ENCODE data around the gene ZNF106. TPM values are rescaled to one million over a fixed set of nuclear protein-coding genes. Genes with fewer than 3 reads are reported as not detected.

The ZNF106 gene
- total RNA-seq, 1 experiment from 2014 or later, result 28.5 TPM

DNA sequence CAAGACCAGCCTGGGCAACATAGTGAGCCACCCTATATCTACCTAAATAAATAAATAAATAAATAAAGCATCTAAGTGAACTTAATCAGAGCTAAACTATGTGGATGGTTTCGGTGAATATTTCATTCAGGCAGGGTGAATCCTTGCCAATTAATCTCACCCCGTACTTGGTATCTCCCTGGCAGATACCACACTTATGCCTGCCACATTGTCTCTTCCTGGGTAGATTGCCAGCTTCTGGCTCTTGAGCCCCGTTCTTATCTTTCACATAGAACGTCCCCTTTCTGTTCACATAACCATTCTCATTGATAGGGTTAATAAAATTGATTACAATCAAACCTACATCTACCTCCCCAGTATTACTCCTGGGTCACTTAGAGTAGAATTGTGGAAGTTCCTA, 11.5 kb upstream of the ZNF106 start:
- ATAC-seq (no peak), DNase-seq (ENCODE audit: low read depth, low spot score) (no peak)
- Histone ChIP-seq H3K27me3 (ENCODE audit: insufficient read depth, low read length) (no peaks in the 10 kb centered on the region), H3K9me2 (ENCODE audit: insufficient read depth) (no peaks in the 10 kb centered on the region), H3K36me3 (ENCODE audit: control insufficient read depth in 1 of 2, insufficient read depth in 2 of 2, low read length in 2 of 2) (no peaks in the 10 kb centered on the region), H3K4me2 (ENCODE audit: low read length) (no peak overlapping the region), H3K4me3 (replicated peaks in 1 of 2; ENCODE audit: low read depth in 1 of 2, low read length in 2 of 2) (no peak overlapping the region), H2AFZ (ENCODE audit: low read depth, low read length, poor library complexity, severe bottlenecking) (no peak overlapping the region), H3K9ac (ENCODE audit: low read length) (no peak overlapping the region), H3K79me2 (ENCODE audit: insufficient read depth, low read length) (peaks cover 14% of the 10 kb centered on the region; the same call in 1 of the 2 replicates), H4K20me1 (ENCODE audit: insufficient read depth) (no peaks in the 10 kb centered on the region), H3K27ac (ENCODE audit: low read depth, low read length) (no peak overlapping the region), H3K9me3 (ENCODE audit: control insufficient read depth in 1 of 2, insufficient read depth in 1 of 2, low read depth in 1 of 2, low read length in 2 of 2) (no peaks in the 10 kb centered on the region), H3K4me1 (ENCODE audit: control insufficient read depth in 1 of 2, insufficient read depth in 2 of 2, low read length in 2 of 2) (peaks cover 18 to 28% of the 10 kb centered on the region in 2 experiments)
- CTCF ChIA-PET, result no interaction called here
- RAD21 ChIA-PET (ENCODE audit: low non-redundant PET in 1 of 2, low total read pairs in 2 of 2, uncharacterized antibody in 2 of 2, unreplicated experiment in 2 of 2), result no interaction called here
- TF ChIP-seq, protein P1, sequence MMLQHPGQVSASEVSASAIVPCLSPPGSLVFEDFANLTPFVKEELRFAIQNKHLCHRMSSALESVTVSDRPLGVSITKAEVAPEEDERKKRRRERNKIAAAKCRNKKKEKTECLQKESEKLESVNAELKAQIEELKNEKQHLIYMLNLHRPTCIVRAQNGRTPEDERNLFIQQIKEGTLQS (IDR thresholded peaks at IDR 0.05), result no peak
- TF ChIP-seq CEBPB (IDR thresholded peaks at IDR 0.05; ENCODE audit: low read depth) (no peak), EGR1 (IDR thresholded peaks at IDR 0.05; ENCODE audit: low read depth) (no peak), SRF (IDR thresholded peaks at IDR 0.05; ENCODE audit: low read depth) (no peak), SIN3A (IDR thresholded peaks at IDR 0.05; ENCODE audit: low read depth) (no peak), SP1 (IDR thresholded peaks at IDR 0.05; ENCODE audit: low read depth) (no peak), EZH2 (IDR thresholded peaks at IDR 0.05) (no peak), FOSL1 (IDR thresholded peaks at IDR 0.05; ENCODE audit: low read depth) (no peak), CBX3 (IDR thresholded peaks at IDR 0.05; ENCODE audit: low read depth) (no peak)
- TF ChIP-seq, protein P2, sequence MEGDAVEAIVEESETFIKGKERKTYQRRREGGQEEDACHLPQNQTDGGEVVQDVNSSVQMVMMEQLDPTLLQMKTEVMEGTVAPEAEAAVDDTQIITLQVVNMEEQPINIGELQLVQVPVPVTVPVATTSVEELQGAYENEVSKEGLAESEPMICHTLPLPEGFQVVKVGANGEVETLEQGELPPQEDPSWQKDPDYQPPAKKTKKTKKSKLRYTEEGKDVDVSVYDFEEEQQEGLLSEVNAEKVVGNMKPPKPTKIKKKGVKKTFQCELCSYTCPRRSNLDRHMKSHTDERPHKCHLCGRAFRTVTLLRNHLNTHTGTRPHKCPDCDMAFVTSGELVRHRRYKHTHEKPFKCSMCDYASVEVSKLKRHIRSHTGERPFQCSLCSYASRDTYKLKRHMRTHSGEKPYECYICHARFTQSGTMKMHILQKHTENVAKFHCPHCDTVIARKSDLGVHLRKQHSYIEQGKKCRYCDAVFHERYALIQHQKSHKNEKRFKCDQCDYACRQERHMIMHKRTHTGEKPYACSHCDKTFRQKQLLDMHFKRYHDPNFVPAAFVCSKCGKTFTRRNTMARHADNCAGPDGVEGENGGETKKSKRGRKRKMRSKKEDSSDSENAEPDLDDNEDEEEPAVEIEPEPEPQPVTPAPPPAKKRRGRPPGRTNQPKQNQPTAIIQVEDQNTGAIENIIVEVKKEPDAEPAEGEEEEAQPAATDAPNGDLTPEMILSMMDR (IDR thresholded peaks at IDR 0.05 in 2 of 3, conservative IDR thresholded peaks at IDR 0.05 in 1 of 3; ENCODE audit: borderline replicate concordance in 1 of 3, insufficient read depth in 1 of 3, low read depth in 2 of 3, low read length in 2 of 3), result no peak
- TF ChIP-seq, protein P3, sequence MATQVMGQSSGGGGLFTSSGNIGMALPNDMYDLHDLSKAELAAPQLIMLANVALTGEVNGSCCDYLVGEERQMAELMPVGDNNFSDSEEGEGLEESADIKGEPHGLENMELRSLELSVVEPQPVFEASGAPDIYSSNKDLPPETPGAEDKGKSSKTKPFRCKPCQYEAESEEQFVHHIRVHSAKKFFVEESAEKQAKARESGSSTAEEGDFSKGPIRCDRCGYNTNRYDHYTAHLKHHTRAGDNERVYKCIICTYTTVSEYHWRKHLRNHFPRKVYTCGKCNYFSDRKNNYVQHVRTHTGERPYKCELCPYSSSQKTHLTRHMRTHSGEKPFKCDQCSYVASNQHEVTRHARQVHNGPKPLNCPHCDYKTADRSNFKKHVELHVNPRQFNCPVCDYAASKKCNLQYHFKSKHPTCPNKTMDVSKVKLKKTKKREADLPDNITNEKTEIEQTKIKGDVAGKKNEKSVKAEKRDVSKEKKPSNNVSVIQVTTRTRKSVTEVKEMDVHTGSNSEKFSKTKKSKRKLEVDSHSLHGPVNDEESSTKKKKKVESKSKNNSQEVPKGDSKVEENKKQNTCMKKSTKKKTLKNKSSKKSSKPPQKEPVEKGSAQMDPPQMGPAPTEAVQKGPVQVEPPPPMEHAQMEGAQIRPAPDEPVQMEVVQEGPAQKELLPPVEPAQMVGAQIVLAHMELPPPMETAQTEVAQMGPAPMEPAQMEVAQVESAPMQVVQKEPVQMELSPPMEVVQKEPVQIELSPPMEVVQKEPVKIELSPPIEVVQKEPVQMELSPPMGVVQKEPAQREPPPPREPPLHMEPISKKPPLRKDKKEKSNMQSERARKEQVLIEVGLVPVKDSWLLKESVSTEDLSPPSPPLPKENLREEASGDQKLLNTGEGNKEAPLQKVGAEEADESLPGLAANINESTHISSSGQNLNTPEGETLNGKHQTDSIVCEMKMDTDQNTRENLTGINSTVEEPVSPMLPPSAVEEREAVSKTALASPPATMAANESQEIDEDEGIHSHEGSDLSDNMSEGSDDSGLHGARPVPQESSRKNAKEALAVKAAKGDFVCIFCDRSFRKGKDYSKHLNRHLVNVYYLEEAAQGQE (IDR thresholded peaks at IDR 0.05; ENCODE audit: low read depth), result no peak
- TF ChIP-seq, protein P4, sequence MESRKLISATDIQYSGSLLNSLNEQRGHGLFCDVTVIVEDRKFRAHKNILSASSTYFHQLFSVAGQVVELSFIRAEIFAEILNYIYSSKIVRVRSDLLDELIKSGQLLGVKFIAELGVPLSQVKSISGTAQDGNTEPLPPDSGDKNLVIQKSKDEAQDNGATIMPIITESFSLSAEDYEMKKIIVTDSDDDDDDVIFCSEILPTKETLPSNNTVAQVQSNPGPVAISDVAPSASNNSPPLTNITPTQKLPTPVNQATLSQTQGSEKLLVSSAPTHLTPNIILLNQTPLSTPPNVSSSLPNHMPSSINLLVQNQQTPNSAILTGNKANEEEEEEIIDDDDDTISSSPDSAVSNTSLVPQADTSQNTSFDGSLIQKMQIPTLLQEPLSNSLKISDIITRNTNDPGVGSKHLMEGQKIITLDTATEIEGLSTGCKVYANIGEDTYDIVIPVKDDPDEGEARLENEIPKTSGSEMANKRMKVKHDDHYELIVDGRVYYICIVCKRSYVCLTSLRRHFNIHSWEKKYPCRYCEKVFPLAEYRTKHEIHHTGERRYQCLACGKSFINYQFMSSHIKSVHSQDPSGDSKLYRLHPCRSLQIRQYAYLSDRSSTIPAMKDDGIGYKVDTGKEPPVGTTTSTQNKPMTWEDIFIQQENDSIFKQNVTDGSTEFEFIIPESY (IDR thresholded peaks at IDR 0.05; ENCODE audit: extremely low read depth, insufficient replicate concordance, low read length), result no peak
- TF ChIP-seq, protein P5, sequence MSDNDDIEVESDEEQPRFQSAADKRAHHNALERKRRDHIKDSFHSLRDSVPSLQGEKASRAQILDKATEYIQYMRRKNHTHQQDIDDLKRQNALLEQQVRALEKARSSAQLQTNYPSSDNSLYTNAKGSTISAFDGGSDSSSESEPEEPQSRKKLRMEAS (IDR thresholded peaks at IDR 0.05), result no peak
- POLR2A ChIA-PET, result interaction anchor here (0.7 kb wide), 1 partner anchor 38 kb away, joined by 4 read pairs; no protein-coding TSS in a partner anchor
- no TSS peak for BruUV-seq (replicated peaks)
- intact Hi-C loops (cut with micrococcal nuclease), result no loop called here
